BE2C (cell line): ENCODE measurements around the gene GDF11.

Experiments
- DNase-seq: peaks from one replicate; pipeline ENCODE4 v3.0.0-alpha.2; 2020
- H3K27me3 ChIP-seq: fragments of 250-450 bp; sonication (Bioruptor Pico); 2 replicates; pipeline ENCODE4 v1.5.1; 2020; ENCODE audit warnings: mild to moderate bottlenecking
- H3K36me3 ChIP-seq: fragments of 250-450 bp; sonication (Bioruptor Pico); 2 replicates; pipeline ENCODE4 v1.5.1; 2020; ENCODE audit warnings: mild to moderate bottlenecking
- H3K4me1 ChIP-seq: fragments of 250-450 bp; sonication (Bioruptor Pico); 2 replicates; pipeline ENCODE4 v1.5.1; 2020
- H3K4me3 ChIP-seq: 2 replicates; pipeline ENCODE4 v1.5.1; 2011; ENCODE audit warnings: low read depth, low read length
- H3K9me3 ChIP-seq: fragments of 250-450 bp; sonication (Bioruptor Pico); 2 replicates; pipeline ENCODE4 v1.5.1; 2020
- TF ChIP-seq, protein P1 (sequence below): IDR thresholded peaks from 2 replicates; pipeline ENCODE4 v1.5.1; 2012; ENCODE audit warnings: mild to moderate bottlenecking, low read depth, low read length

The GDF11 gene

DNA sequence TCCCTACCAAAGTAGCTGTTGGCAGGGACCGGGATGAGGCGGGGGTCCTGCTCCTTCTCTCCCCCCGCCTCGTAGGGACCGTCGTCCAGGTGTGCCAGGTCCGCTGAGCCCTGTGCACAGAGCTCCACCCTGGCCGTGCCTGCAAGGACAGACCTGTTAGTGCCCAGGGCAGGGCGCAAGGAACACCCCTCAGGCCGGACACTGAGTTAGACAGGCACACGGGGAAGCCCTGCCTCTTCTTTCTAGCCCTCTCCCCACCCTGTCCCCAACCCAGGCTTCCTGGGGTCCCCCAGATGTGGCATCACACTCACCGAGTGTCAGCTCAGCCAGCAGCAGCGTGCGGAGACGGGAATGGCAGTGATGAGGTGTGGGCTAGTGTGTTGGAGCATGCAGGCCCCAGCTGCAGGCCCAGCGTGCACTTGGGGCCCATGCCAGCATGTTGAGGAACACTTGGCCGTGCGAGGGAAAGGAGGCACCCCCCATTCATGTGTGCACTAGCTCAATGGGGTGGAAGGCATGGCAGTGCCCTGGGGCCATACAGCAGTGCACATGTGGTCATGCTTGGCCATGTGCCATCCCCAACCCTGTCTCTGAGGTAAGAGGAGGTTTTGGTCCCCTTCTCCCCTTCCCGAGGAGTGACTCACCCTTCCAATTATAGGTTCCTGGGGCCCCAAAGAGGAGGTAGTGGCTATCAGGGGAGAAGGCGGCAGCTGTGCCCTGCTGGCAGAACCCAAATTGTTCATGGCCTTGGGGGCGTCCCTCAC lies 42.5 kb upstream of the GDF11 start:
- peaks cover 17% of the 10 kb centered on the region for H3K27me3 ChIP-seq
- peak; percentile 40 for DNase-seq
- no peak overlapping the region for H3K4me3 ChIP-seq
- no peaks in the 10 kb centered on the region for H3K9me3 ChIP-seq
- no peaks in the 10 kb centered on the region for H3K36me3 ChIP-seq
- TF ChIP-seq, protein P1, sequence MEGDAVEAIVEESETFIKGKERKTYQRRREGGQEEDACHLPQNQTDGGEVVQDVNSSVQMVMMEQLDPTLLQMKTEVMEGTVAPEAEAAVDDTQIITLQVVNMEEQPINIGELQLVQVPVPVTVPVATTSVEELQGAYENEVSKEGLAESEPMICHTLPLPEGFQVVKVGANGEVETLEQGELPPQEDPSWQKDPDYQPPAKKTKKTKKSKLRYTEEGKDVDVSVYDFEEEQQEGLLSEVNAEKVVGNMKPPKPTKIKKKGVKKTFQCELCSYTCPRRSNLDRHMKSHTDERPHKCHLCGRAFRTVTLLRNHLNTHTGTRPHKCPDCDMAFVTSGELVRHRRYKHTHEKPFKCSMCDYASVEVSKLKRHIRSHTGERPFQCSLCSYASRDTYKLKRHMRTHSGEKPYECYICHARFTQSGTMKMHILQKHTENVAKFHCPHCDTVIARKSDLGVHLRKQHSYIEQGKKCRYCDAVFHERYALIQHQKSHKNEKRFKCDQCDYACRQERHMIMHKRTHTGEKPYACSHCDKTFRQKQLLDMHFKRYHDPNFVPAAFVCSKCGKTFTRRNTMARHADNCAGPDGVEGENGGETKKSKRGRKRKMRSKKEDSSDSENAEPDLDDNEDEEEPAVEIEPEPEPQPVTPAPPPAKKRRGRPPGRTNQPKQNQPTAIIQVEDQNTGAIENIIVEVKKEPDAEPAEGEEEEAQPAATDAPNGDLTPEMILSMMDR, result no peak
- no peaks in the 10 kb centered on the region for H3K4me1 ChIP-seq

DNA sequence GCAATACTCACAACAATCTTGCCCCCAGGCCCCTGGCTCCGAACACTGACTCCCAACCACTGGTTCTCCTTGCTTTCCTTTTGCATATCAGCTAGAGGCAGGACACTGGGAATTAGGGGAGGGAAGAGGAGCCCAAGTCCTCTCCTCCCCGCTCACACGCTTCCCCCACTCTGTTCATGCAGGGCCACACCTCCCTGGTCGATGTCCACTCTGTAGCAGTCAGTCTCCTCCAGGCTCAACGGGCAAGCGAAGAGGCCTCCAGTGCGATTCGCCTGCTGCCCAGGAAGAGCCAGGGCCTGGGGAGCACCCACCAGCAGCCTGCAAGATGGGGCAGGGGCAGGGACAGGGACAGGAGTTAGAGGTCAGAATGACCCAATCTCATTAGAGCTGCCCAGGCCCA lies 40.1 kb upstream of the GDF11 start:
- Histone ChIP-seq H3K27me3 (peaks cover 24% of the 10 kb centered on the region), H3K4me3 (no peak overlapping the region), H3K4me1 (no peaks in the 10 kb centered on the region), H3K9me3 (no peaks in the 10 kb centered on the region), H3K36me3 (no peaks in the 10 kb centered on the region)
- no peak for DNase-seq
- TF ChIP-seq, protein P1, result no peak

DNA sequence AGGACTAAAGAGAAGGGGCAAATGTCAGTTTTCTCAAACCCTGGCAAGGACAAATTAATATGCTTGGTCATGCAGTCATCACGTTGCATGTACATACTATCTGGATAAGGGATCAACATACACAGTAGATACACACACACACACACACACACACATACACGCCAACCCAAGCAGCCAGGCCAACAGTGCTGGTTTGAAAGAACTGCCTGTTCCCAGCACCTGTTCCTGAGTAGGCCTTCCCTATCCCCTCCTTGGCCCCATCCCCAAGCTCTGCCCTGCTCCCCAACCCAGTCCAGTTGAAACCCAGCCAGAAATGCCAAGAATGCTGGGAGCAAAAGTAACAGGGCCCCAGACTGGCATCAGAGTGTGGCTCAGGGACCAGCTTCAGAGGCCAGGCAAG lies 39.6 kb upstream of the GDF11 start:
- no peak overlapping the region for H3K4me3 ChIP-seq
- TF ChIP-seq, protein P1, result no peak
- H3K9me3 ChIP-seq, result no peaks in the 10 kb centered on the region
- H3K36me3 ChIP-seq, result no peaks in the 10 kb centered on the region
- H3K27me3 ChIP-seq, result peaks cover 22% of the 10 kb centered on the region
- no peaks in the 10 kb centered on the region for H3K4me1 ChIP-seq
- no peak for DNase-seq

DNA sequence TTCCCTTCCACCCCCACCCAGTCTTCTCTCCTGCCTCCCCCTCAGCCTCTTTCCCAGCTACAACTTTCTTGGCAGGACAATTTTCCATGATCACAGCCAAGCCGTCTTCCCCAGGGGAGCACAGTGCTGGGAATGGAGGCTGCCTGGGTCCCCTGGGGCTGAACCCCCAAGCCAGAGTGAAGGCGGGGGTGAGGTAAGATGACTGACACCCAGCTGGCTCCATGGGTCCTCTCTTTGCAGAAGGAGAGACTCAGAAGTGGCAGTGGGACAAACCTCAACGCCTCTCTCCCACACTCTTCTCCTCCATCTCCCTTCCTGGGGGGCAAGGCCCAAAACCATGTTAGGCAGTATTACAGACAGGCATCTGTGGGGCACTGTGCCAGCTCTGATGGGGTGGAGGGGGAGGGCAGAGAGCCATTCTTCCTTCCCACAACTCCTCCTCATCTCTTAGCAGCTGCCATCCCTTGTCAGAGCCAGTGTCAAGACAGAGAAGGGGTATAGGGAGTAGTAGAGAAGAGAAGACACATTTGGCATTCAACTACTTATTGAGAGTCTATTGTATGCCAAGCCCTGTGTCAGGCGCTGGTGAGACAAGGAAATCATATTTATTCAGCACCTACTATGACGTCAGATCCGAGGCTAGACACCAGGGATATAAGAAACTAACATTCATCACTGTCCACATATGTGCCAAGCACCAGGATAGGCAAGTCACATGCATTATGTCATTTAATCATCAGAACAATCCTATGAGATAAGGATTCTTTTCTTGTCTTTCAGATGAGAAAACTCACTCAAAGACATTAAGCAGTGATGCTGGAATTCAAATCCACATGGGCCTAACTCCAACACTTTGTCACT lies 38.8 kb upstream of the GDF11 start:
- Histone ChIP-seq H3K4me3 (no peak overlapping the region), H3K27me3 (peaks cover 28% of the 10 kb centered on the region), H3K4me1 (no peaks in the 10 kb centered on the region), H3K9me3 (no peaks in the 10 kb centered on the region), H3K36me3 (no peaks in the 10 kb centered on the region)
- TF ChIP-seq, protein P1, result no peak
- DNase-seq, result no peak

DNA sequence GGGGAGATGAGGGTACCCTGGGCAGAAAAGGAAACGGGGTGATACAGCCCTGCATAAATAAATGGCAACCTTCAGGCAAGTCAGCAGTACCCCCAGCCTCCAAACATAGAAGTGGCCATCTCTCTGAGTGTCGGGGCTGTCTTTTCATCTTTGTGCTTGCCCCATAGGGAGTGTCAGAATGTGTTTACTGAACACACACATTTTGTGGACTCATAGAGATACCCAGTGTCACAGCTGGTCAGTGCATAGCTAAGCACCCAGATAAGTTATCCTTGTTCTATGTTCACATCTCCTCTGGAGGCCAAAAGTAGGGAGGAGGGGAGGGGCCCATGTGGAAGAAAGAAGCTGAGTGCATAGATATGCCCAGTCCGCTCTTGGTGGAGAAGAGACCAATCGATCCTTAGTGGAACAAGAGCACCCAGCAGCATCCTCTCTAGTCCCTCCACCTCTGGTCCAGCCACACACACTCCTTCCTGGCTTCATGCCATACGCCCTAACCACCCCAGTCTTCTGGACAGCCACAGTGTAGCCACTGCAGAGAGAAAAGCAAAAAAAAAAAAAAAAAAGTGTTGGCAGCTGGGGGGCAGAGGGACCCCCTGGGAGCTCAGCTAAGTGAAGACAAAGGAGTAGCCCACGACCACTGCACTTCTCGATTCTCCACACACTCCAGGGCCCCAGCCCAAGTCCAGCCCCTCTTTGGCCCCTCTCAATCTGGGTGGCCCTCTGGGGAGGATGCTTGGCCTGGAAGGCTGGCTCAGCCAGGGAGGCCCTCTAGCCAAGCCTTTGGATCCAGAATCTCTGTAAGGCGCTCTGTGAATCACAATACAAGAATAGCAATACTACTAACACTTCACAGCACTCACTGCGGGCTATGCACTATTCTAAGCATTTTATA lies 37.9 kb upstream of the GDF11 start:
- Histone ChIP-seq H3K36me3 (no peaks in the 10 kb centered on the region), H3K9me3 (no peaks in the 10 kb centered on the region), H3K4me1 (no peaks in the 10 kb centered on the region), H3K27me3 (peaks cover 37% of the 10 kb centered on the region), H3K4me3 (no peak overlapping the region)
- DNase-seq, result no peak
- TF ChIP-seq, protein P1, result no peak
